T-helper 9 cell (primary cell): ENCODE results near the gene DNAJB8.
A peak's percentile ranks its signal among the peaks of the same experiment; 100 is the strongest.

Experiments used
- DNase-seq: peaks from one replicate; pipeline ENCODE4 v3.0.0-alpha.2; 2020

Gene DNAJB8

GRCh38 chr3:128442949-128443348 lies 23.7 kb downstream of the DNAJB8 start:
- no peak for DNase-seq

- DNase-seq, result no peak
Measured at GRCh38 chr3:128442070-128442469, 24.6 kb downstream of the DNAJB8 start.

GRCh38 chr3:128439226-128439625 lies 27.5 kb downstream of the DNAJB8 start:
- DNase-seq, result no peak

- DNase-seq, result no peak
Measured at GRCh38 chr3:128438488-128439072, 28.1 kb downstream of the DNAJB8 start.

GRCh38 chr3:128436214-128436613 lies 30.5 kb downstream of the DNAJB8 start:
- no peak for DNase-seq

GRCh38 chr3:128435561-128435960 lies 31.1 kb downstream of the DNAJB8 start:
- DNase-seq, result no peak

- no peak for DNase-seq
Measured at GRCh38 chr3:128435058-128435457, 31.6 kb downstream of the DNAJB8 start.

- DNase-seq, result no peak
Measured at GRCh38 chr3:128434524-128434923, 32.2 kb downstream of the DNAJB8 start.

- DNase-seq, result no peak
Measured at GRCh38 chr3:128433837-128434165, 32.9 kb downstream of the DNAJB8 start.

- DNase-seq, result no peak
Measured at GRCh38 chr3:128432971-128433836, 33.5 kb downstream of the DNAJB8 start.

- DNase-seq, result no peak
Measured at GRCh38 chr3:128432301-128432970, 34.3 kb downstream of the DNAJB8 start.

GRCh38 chr3:128431803-128432300 lies 34.8 kb downstream of the DNAJB8 start:
- DNase-seq, result no peak

GRCh38 chr3:128430731-128431130 lies 36.0 kb downstream of the DNAJB8 start:
- DNase-seq, result no peak

GRCh38 chr3:128430301-128430700 lies 36.4 kb downstream of the DNAJB8 start:
- DNase-seq, result no peak

GRCh38 chr3:128429751-128430150 lies 36.9 kb downstream of the DNAJB8 start:
- no peak for DNase-seq

GRCh38 chr3:128429275-128429674 lies 37.4 kb downstream of the DNAJB8 start:
- DNase-seq, result no peak

- no peak for DNase-seq
Measured at GRCh38 chr3:128427872-128428822, 38.5 kb downstream of the DNAJB8 start.

- DNase-seq, result no peak
Measured at GRCh38 chr3:128427175-128427857, 39.4 kb downstream of the DNAJB8 start.

GRCh38 chr3:128426128-128426921 lies 40.4 kb downstream of the DNAJB8 start:
- DNase-seq, result peak; percentile 53

- no peak for DNase-seq
Measured at GRCh38 chr3:128425846-128426127, 40.9 kb downstream of the DNAJB8 start.

GRCh38 chr3:128425142-128425845 lies 41.4 kb downstream of the DNAJB8 start:
- DNase-seq, result no peak
